Smooth muscle cell (in vitro differentiated cells): ENCODE data around the gene RDH5. TPM values are rescaled to one million over a fixed set of nuclear protein-coding genes. Genes with fewer than 3 reads are reported as not detected.
A peak's percentile ranks its signal among the peaks of the same experiment; 100 is the strongest.

Source experiments
- DNase-seq: peaks from one replicate; lab custom pipeline; 2025; ENCODE audit not compliant: unreplicated experiment; lab: John Stamatoyannopoulos, UW
- H2AFZ ChIP-seq: fragments of 200-600 bp; sonication (generic); 2 replicates; pipeline ENCODE4 v1.6.0; 2016; ENCODE audit warnings: antibody characterized with exemption, low read depth, mild to moderate bottlenecking
- H3F3A ChIP-seq: fragments of 200-600 bp; sonication (generic); 2 replicates; pipeline ENCODE4 v1.6.0; 2017; ENCODE audit warnings: antibody characterized with exemption, low read depth
- H3K27ac ChIP-seq: fragments of 200-600 bp; sonication (generic); 2 replicates; pipeline ENCODE4 v1.5.1; 2016; ENCODE audit warnings: low read depth, mild to moderate bottlenecking
- H3K27me3 ChIP-seq: fragments of 200-600 bp; sonication (generic); 2 replicates; pipeline ENCODE4 v1.6.1; 2016; ENCODE audit warnings: low read depth, mild to moderate bottlenecking
- H3K36me3 ChIP-seq: fragments of 200-600 bp; sonication (generic); 2 replicates; pipeline ENCODE4 v1.5.1; 2016; ENCODE audit warnings: low read depth
- H3K4me1 ChIP-seq: fragments of 200-600 bp; sonication (generic); 2 replicates; pipeline ENCODE4 v1.5.1; 2016; ENCODE audit warnings: low read depth
- H3K4me2 ChIP-seq: fragments of 200-600 bp; sonication (generic); 2 replicates; pipeline ENCODE4 v1.6.0; 2016; ENCODE audit warnings: mild to moderate bottlenecking
- H3K4me3 ChIP-seq: fragments of 200-600 bp; sonication (generic); 2 replicates; pipeline ENCODE4 v1.5.1; 2016; ENCODE audit warnings: mild to moderate bottlenecking
- H3K79me2 ChIP-seq: fragments of 200-600 bp; sonication (generic); 2 replicates; pipeline ENCODE4 v1.6.0; 2016; ENCODE audit warnings: low read depth, mild to moderate bottlenecking
- H3K9ac ChIP-seq: fragments of 200-600 bp; sonication (generic); 2 replicates; pipeline ENCODE4 v1.6.0; 2016; ENCODE audit warnings: low read depth
- H3K9me3 ChIP-seq: fragments of 200-600 bp; sonication (generic); replicated peaks from 2 replicates; pipeline ENCODE4 v1.5.1; 2016; ENCODE audit warnings: low read depth
- H4K20me1 ChIP-seq: fragments of 200-600 bp; sonication (generic); 2 replicates; pipeline ENCODE4 v1.6.0; 2016; ENCODE audit warnings: low read depth
- CTCF ChIP-seq: fragments of 200-600 bp; sonication (generic); IDR thresholded peaks from 2 replicates; pipeline ENCODE4 v1.5.1; 2017; ENCODE audit warnings: borderline replicate concordance, mild to moderate bottlenecking, antibody characterized with exemption; ENCODE audit not compliant: insufficient read depth, poor library complexity, severe bottlenecking
- WGBS: methylation state at CpG from one replicate; pipeline ENCODE4 v1.1.7; 2016; ENCODE audit warnings: low lambda C conversion rate; 5-methylcytosine and 5-hydroxymethylcytosine counted together
- polyA plus RNA-seq: library from polyadenylated mRNA; unstranded; fragments of >200 nt; fragmentation: Nextera tagmentation; extraction: Ambion mirVana; gene quantifications from 2 replicates; pipeline ENCODE4 v1.2.1, GENCODE V29; 2016
- total RNA-seq: library from RNA; depleted of rRNA; stranded (reverse); fragments of >200 nt; gene quantifications from 2 replicates; pipeline ENCODE4 v1.2.3, GENCODE V29; 2014

Gene RDH5
- total and polyA plus RNA-seq, 2 experiments from 2014 or later, result 3.7 TPM; not detected in 1

- Histone ChIP-seq H3K9me3 (no peaks in the 10 kb centered on the region), H3F3A (peaks cover 49% of the 10 kb centered on the region), H3K27ac (no peak overlapping the region), H3K36me3 (peaks cover 3% of the 10 kb centered on the region), H4K20me1 (peaks cover 62% of the 10 kb centered on the region), H3K4me3 (no peak overlapping the region), H3K27me3 (no peaks in the 10 kb centered on the region), H3K79me2 (peaks cover 31% of the 10 kb centered on the region), H2AFZ (no peak overlapping the region), H3K4me1 (peaks cover 10% of the 10 kb centered on the region), H3K4me2 (no peak overlapping the region), H3K9ac (no peak overlapping the region)
- no peak for DNase-seq
- no peak for TF ChIP-seq CTCF
- WGBS, result 93% methylated on average over 10 of the region's 10 CpGs
Measured at GRCh38 chr12:55723516-55724225, 3.5 kb downstream of the RDH5 start.

GRCh38 chr12:55724226-55724939 lies 4.2 kb downstream of the RDH5 start:
- 78% methylated on average over 11 of the region's 11 CpGs for WGBS
- peaks cover 62% of the 10 kb centered on the region for H4K20me1 ChIP-seq
- H2AFZ ChIP-seq, result no peak overlapping the region
- peaks cover 9% of the 10 kb centered on the region for H3K4me1 ChIP-seq
- TF ChIP-seq CTCF, result peak; percentile 33
- H3K36me3 ChIP-seq, result peaks cover 3% of the 10 kb centered on the region
- H3K4me2 ChIP-seq, result no peak overlapping the region
- no peak overlapping the region for H3K4me3 ChIP-seq
- no peaks in the 10 kb centered on the region for H3K27me3 ChIP-seq
- H3F3A ChIP-seq, result peaks cover 51% of the 10 kb centered on the region
- no peak overlapping the region for H3K27ac ChIP-seq
- H3K9ac ChIP-seq, result no peak overlapping the region
- H3K79me2 ChIP-seq, result peaks cover 31% of the 10 kb centered on the region
- DNase-seq, result no peak
- H3K9me3 ChIP-seq, result no peaks in the 10 kb centered on the region

GRCh38 chr12:55724940-55725309 lies 4.7 kb downstream of the RDH5 start:
- Histone ChIP-seq H3K9ac (no peak overlapping the region), H4K20me1 (peaks cover 62% of the 10 kb centered on the region), H2AFZ (no peak overlapping the region), H3K79me2 (peaks cover 31% of the 10 kb centered on the region), H3K4me2 (no peak overlapping the region), H3F3A (peaks cover 49% of the 10 kb centered on the region), H3K36me3 (peaks cover 3% of the 10 kb centered on the region), H3K4me1 (peaks cover 9% of the 10 kb centered on the region), H3K27me3 (no peaks in the 10 kb centered on the region), H3K4me3 (no peak overlapping the region), H3K27ac (no peak overlapping the region), H3K9me3 (no peaks in the 10 kb centered on the region)
- DNase-seq, result no peak
- 88% methylated on average over 3 of the region's 3 CpGs for WGBS
- TF ChIP-seq CTCF, result no peak
